NCI-H2196 treated with DMSO at 0.1 percent for 48 hours (cell line): ENCODE measurements around the gene TNFAIP8L2.

Source experiments
- DNase-seq: peaks from one replicate; lab custom pipeline; 2025; ENCODE audit not compliant: unreplicated experiment; lab: John Stamatoyannopoulos, UW

Gene TNFAIP8L2

GRCh38 chr1:151156515-151156819 is at the start of gene TNFAIP8L2:
TNFAIP8L2 (plus strand) TSS chr1:151156649; CDS start chr1:151158698, 2,049 bp downstream.
- no peak for DNase-seq

DNA sequence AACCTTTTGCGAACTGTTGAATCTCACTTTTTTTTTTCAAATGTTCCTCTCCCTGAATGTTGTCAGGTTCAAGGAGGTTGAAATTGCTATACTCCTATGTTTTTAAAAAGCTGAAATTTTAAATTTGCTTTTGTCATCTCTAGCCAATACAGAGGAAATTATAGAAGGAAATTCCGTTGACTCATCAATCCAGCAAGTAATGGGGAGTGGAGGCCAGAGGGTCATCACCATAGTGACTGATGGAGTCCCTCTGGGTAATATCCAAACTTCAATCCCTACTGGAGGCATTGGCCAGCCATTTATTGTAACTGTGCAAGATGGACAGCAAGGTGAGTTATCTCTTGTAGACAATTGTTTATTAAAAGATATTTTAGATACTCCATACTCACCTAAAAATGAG is 49.6 kb upstream of the TNFAIP8L2 start:
- no peak for DNase-seq

- no peak for DNase-seq
Observed at GRCh38 chr1:151108331-151108730, 48.1 kb upstream of the TNFAIP8L2 start.

- DNase-seq, result no peak
Observed at GRCh38 chr1:151113877-151114276, 42.6 kb upstream of the TNFAIP8L2 start.

- no peak for DNase-seq
Observed at GRCh38 chr1:151124763-151125403, 31.6 kb upstream of the TNFAIP8L2 start.

GRCh38 chr1:151128800-151129199 is 27.6 kb upstream of the TNFAIP8L2 start:
- no peak for DNase-seq

DNA sequence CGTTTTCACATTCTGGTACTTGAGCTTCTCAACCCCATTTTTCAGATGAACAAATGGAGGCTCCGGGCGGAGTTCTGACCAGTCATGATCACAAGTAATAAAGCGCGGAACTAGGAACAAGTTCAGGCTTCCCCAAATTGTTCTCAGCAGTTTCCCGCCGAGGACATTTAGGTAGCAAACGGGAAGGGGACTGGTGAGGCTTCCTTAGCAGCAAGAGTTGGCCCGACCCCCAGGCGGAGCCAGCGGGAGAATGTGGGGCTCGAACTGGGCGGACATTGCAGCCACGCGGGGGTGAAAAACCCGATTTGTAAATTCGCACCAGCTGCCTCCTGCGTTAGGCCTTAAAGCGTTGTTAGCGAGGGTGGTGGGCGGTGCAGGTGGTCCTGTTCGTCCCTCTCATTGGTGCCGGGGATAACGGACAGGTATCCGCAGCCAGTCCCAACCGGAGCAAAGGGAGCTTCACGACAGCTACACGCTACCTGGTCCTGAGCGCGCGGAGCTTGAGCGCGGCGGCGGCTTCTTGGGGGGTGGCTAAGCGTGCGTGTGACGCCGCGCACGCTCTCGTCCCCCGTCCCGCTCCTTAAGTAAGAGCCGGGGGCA is 25.4 kb upstream of the TNFAIP8L2 start:
- DNase-seq, result no peak

DNA sequence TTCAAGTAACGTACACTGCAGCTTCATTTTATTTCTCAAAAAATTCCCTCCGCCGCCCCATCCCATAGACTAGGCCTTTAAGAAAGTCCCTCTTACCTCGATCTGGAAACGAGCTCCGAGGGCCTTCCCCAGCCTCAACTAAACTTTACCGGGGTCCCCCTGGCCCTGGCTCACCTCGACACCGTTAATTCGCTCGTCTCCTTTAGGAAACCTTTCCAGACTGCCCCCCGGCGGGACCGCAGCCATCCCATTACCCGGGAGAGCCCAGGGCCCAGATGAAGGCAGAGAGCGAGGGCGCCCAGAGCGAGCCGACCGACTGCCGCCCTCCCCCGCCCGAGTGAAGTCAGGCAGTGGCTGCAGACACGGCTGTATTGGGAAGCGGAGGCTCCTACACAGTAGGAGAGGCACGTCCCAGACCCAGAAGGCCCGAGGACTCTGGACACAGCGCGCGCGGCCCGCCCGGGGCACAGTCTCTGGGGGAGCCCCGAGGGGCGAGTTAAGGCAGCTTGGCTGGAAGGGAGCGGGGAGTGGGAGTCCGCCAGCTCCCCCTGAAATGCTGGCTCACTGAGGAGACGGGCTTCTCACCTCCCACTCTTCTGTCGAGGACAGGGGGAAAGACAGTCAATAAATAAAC is 24.6 kb upstream of the TNFAIP8L2 start:
- DNase-seq, result no peak

GRCh38 chr1:151132335-151133017 is 24.0 kb upstream of the TNFAIP8L2 start:
- no peak for DNase-seq

DNA sequence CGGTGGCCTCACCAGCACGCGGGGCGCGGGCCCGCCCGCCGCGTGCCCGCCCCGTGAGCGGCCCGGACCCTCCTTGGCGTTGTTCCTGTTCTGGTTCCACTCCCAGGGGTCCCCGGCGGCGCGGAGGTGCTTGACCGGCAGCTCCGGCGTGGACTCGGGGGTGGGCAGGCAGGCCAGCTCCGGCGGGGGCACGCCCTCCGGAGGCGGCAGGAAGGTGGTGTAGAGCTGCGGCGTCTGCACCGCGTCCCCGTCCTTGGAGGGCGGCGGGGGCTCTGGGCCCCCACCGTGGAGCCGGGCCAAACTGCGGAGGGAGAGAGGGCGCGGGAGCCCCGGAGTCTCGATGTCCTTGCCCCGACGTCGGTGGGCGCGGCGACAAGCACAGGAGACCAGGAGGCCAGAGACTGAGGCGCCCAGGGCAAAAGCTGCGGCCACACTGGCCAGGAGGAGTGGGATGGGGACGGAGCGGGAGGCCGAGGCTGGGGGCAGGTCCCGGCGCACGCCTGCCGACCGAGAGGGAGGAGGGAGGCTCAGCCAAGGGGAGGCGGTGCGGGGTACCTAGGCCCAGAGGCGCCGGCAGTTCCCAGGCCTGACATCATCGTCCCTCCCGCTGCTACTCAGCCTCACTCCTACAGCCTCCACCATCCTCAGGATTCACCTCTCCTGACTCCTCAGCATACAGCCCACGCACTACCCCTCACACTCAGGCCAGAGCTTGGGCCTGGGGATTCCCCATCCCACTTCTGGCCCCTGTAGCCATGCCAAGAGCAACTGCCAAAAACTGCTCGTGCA is 23.2 kb upstream of the TNFAIP8L2 start:
- DNase-seq, result no peak

GRCh38 chr1:151134396-151134795 is 22.1 kb upstream of the TNFAIP8L2 start:
- no peak for DNase-seq

DNA sequence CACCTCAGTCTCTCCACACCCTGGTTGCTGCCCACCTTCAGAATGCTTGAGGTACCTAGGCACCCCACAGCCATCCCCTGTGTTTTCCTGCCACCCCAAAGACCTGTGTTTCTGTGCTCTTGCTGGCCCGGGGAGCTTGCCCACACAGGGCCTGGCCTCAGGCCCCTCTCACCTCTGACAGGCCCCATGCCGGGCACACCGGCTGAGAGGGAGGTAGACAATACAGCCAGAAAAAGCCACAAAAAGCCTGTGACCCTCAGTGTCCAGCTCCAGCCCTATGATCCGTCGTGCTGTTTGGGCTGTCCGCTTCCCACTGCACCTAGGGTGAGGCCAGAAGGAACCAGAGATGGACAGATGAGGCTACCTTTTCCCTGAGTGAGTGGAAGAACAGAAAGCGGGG is 21.5 kb upstream of the TNFAIP8L2 start:
- no peak for DNase-seq

- DNase-seq, result no peak
Observed at GRCh38 chr1:151135433-151136385, 20.7 kb upstream of the TNFAIP8L2 start.

DNA sequence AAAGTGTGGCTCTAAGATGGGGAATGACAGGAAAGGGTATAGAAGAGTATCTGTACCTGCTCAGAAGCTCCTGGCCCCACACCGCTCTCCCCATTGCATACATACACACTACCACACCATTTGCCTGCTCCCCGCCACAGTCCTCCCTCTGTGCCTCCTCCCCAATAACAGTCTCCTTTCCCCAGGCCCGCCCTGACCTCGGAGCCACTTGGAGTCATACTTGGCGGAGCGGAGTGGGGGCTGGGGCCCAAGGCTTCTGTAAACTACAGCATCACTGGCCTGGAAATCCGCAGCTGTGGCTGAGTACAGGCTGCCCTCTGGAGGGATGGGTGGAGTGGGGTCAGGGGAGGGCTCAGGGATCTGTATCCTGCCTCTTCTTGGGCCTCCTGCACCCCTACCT is 18.7 kb upstream of the TNFAIP8L2 start:
- no peak for DNase-seq

DNA sequence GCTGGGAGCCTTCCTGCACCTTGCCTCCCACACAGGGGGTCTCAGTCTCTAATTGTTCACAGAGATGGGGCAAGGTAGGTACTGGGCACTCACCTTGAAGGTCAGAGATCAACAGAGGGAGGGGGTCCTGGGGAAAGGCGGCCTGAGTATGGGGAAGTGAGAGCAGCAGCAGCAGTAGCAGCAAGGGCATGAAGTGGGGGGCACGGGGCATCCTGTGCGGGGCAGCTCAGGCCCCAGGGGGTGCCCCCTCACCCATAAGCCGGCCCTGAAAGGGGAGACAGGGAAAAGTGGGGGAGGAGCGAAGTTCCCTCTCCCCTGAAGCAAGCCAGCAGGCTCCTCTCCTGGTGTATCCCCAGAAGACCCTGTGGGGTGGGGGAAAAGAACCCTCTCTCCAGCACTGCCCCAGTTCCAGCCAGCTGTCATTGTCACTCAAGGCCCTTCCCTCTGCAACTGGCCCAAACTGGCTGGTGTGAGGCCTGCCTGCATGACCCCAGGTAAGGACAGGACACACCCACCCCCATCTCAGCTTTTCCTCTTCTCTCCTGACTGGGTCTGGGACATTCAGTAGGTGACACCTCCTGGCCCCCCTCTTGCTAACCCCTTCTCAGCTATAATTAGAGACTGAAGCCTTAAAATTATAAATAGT is 13.9 kb upstream of the TNFAIP8L2 start:
- no peak for DNase-seq

DNA sequence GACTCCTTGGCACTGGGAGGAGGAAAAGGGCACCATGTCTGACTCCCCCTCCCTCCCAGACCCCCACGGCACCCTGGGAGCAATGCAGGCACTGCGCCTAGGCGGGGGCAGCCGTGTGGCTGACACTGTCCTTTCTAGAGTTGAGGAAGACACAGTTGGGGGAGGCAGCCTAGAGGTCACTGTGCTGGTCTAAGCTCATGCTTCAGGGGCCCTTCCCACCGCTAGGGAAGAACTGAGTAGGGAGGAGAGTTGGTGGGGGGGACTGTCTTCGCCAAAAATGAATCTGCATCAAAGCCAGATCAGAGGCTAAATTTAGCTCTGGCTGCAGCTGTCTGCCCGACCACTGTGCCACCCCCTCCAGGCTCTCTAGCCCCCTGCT is 13.4 kb upstream of the TNFAIP8L2 start:
- no peak for DNase-seq

GRCh38 chr1:151143986-151144385 is 12.5 kb upstream of the TNFAIP8L2 start:
- DNase-seq, result no peak

GRCh38 chr1:151144474-151145303 is 11.8 kb upstream of the TNFAIP8L2 start:
- no peak for DNase-seq
